Transverse colon (tissue), 4 donors: Measurements from ENCODE around the gene CFAP300.

Experiments
- CTCF ChIP-seq, 5 experiments: fragments of 200-600 bp in 3 of 5; fragments of 450-650 bp in 2 of 5; sonication (generic) in 3 of 5; IDR thresholded peaks; 1 replicate in 2 of 5; 2 replicates in 3 of 5; pipeline ENCODE4 v1.5.1; 2016 to 2017; ENCODE audit warnings: antibody characterized with exemption in 5 of 5, inconsistent platforms in 3 of 5, mild to moderate bottlenecking in 2 of 5, moderate library complexity in 1 of 5
- EP300 ChIP-seq: sonication (generic); formaldehyde crosslinking; IDR thresholded peaks from one replicate; pipeline ENCODE4 v1.6.1; 2017; ENCODE audit warnings: antibody characterized with exemption, low read depth
- POLR2A ChIP-seq: fragments of 450-650 bp; IDR thresholded peaks from one replicate; pipeline ENCODE4 v1.6.1; 2016; ENCODE audit warnings: antibody characterized with exemption, mild to moderate bottlenecking, moderate library complexity
- POLR2AphosphoS5 ChIP-seq, 3 donors: sonication (generic); formaldehyde crosslinking; IDR thresholded peaks; one replicate each; pipeline ENCODE4 v1.6.1; 2016; ENCODE audit warnings: antibody characterized with exemption in 3 of 3

GRCh38 chr11:102036757-102037156, 10.5 kb upstream of the CFAP300 start:
- TF ChIP-seq CTCF (IDR thresholded peaks at IDR 0.05) (no peak), POLR2A (no peak), POLR2AphosphoS5 (IDR thresholded peaks at IDR 0.05) (no peak), EP300 (no peak)
